Measurements from ENCODE around the gene GPS2.
A peak's percentile ranks its signal among the peaks of the same experiment; 100 is the strongest.

Gene GPS2

DNA sequence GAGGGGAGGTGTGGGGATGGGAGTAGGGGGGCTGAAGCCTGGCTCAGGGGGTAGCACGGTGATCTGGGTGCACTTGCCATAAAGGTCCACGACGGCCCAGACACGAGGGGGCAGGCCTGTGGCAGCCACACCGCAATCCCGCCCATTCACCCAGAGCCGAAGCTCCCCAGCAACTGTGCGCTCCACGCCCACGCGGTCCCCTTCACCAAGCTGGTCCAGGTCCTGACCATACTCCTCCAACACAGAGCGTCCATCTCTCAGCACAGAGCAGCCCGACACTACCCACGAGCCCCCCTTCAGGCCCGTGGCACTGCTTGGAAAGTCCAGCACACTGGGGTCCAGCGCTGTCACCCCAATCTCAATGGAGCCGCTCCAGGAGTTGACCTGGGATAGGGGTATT lies 12.3 kb upstream of the GPS2 start:
- TF ChIP-seq, protein P1, sequence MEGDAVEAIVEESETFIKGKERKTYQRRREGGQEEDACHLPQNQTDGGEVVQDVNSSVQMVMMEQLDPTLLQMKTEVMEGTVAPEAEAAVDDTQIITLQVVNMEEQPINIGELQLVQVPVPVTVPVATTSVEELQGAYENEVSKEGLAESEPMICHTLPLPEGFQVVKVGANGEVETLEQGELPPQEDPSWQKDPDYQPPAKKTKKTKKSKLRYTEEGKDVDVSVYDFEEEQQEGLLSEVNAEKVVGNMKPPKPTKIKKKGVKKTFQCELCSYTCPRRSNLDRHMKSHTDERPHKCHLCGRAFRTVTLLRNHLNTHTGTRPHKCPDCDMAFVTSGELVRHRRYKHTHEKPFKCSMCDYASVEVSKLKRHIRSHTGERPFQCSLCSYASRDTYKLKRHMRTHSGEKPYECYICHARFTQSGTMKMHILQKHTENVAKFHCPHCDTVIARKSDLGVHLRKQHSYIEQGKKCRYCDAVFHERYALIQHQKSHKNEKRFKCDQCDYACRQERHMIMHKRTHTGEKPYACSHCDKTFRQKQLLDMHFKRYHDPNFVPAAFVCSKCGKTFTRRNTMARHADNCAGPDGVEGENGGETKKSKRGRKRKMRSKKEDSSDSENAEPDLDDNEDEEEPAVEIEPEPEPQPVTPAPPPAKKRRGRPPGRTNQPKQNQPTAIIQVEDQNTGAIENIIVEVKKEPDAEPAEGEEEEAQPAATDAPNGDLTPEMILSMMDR (conservative IDR thresholded peaks at IDR 0.05; ENCODE audit: low read depth): no peak
- peak overlapping the region; percentile 25 for H3K27ac ChIP-seq
- no peak for DNase-seq (ENCODE audit: low spot score)
- ChIA-PET POLR2A (ENCODE audit: low non-redundant PET) (interaction anchor here (0.6 kb wide), 1 partner anchor 23 kb away, joined by 7 read pairs; no protein-coding TSS in a partner anchor), CTCF (no interaction called here)

DNA sequence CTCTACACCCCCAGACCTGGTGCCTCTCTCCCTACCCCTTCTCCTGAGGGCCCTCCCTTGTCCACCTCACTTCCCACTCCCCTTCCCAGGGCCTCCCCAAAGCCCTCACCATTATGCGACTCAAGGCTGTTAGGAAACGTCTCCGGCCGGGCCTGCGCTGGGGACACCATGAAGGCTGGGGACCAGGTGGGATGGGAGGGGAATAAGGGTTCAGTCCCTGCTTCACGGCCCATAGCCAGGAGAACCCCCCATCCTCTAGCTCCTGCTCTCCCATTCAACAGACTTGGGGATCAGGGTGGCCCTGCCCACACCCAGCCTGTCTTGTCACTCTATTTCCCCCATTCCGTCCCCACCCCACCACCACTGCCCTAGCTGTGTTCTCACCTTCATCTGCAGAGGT lies 11.9 kb upstream of the GPS2 start:
- H3K27ac ChIP-seq: peak overlapping the region; percentile 25
- TF ChIP-seq, protein P1 (conservative IDR thresholded peaks at IDR 0.05; ENCODE audit: low read depth): no peak
- DNase-seq (ENCODE audit: low spot score): no peak
- ChIA-PET CTCF (no interaction called here), POLR2A (ENCODE audit: low non-redundant PET) (interaction anchor here (0.6 kb wide), 1 partner anchor 24 kb away, joined by 7 read pairs; no protein-coding TSS in a partner anchor)

DNA sequence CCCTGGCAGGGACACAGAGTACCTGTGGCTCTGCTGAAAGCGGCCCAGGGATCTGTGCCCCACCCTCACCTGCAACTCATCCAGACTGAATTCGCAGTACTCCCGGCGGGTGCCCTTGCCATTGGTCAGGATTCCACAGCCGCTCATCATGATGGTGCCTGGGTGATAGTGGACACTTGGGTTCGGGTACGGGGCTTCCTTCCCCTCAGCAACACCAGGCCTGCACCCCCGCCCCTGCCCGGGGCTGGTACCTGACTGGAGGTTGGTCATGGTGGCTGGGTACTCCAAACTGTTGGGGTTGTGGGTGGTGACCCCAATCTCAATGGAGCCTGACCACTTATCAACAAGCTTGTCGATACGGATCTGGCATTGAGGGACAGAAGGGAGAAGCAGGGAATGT lies 11.0 kb upstream of the GPS2 start:
- no peak for DNase-seq (ENCODE audit: low spot score)
- POLR2A ChIA-PET (ENCODE audit: low non-redundant PET): no interaction called here
- TF ChIP-seq, protein P1 (conservative IDR thresholded peaks at IDR 0.05; ENCODE audit: low read depth): no peak
- CTCF ChIA-PET: interaction anchor here (0.5 to 0.8 kb wide), 2 partner anchors 16 to 45 kb away, joined by 3 to 4 read pairs; partner anchors contain the start of gene SLC2A4
- H3K27ac ChIP-seq: peak overlapping the region; percentile 25; the same call in 1 of the 2 replicates

DNA sequence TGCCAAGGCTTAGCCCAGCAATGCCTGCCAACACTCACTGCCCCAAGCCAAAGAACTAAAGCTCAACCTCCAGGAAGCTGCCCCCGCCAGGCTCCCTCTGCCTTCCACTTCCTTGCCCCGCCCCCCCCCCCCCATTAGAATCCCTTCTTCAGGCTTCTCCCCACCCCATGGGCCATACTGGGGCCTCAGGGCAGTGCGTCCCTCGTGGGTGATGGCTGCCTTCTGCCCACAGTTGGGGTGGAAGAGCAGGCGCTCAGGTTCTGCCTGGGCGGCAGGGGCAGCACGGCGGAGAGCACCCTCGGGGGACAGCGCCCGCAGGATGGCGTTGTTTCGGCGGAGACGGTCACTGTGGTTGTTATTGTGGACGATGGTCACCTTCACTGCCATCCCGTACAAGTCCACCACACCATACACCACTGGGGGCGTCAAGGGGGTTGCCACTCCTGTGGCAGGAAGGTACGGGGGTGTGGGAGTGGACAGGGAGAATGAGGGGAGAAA lies 9.9 kb upstream of the GPS2 start:
- POLR2A ChIA-PET (ENCODE audit: low non-redundant PET): interaction anchor here (0.6 kb wide), 1 partner anchor 78 kb away, joined by 3 read pairs; no protein-coding TSS in a partner anchor
- CTCF ChIA-PET: interaction anchor here (0.6 to 1.0 kb wide), 3 partner anchors 21 to 236 kb away, joined by 3 to 5 read pairs (median 3); no protein-coding TSS in a partner anchor
- H3K27ac ChIP-seq: peak overlapping the region; percentile 33
- no peak for DNase-seq (ENCODE audit: low spot score)
- TF ChIP-seq, protein P1 (conservative IDR thresholded peaks at IDR 0.05; ENCODE audit: low read depth): no peak

DNA sequence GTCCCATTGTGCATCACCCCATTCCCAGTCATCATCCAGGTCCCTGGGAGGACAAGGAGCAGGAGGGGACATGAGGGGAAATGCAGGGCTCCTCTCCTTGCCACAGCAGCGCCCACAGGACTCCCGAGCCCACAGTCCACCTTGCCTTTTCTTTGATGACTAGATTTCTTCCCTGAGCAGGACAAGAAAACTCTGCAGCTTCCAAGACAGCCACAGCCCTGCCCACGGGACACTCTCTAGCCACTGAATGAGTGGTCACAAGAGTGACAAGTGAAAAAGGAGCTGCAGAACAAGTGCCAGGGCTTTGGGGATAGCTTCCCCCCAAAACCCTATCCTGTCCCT lies 9.2 kb upstream of the GPS2 start:
- no peak for DNase-seq (ENCODE audit: low spot score)
- CTCF ChIA-PET: interaction anchor here (1.0 kb wide), 2 partner anchors 22 to 28 kb away, joined by 3 to 5 read pairs; no protein-coding TSS in a partner anchor
- TF ChIP-seq, protein P1 (conservative IDR thresholded peaks at IDR 0.05; ENCODE audit: low read depth): peak; percentile 51; the same call in 1 of the 2 replicates
- POLR2A ChIA-PET (ENCODE audit: low non-redundant PET): interaction anchor here (0.6 kb wide), 1 partner anchor 79 kb away, joined by 3 read pairs; no protein-coding TSS in a partner anchor
- H3K27ac ChIP-seq: peak overlapping the region; percentile 33

DNA sequence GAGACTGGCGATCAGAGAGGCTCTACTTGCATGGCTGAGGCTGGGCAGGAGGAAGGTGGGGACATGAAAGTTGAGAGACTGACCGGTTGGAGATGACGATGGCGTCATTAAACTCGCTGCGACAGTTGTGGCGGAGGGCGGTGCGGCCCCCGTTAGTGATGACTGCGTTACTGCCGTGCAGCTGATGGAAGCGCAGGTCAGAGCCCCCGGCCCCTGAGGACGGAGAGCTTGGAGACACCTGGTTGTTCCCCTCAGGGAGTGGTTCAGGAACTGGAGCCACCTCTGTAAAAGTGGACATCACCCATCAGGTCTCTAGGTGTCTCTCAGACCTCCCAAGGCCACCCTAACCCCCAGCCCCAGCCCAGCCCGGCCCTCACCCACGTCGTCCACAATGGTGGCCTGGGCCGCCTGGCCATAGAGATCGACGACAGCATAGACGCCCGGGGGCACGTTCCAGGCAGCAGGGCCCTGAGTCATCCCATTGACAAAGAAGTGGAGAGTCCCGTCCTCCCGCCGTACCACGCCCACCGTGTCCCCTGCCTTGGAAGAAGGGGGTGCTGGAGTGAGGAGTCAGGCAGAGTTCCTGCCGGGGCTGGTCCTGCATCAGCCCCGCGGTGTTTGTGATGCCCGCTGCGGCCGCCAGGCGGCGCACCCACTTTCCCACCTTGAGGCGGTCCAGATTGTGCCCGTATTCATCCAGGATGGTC lies 8.7 kb upstream of the GPS2 start:
- CTCF ChIA-PET: interaction anchor here (0.6 to 1.0 kb wide), 3 partner anchors 9 to 221 kb away, joined by 3 read pairs; partner anchors contain the start of gene GPS2
- H3K27ac ChIP-seq: peak overlapping the region; percentile 33
- POLR2A ChIA-PET (ENCODE audit: low non-redundant PET): no interaction called here
- TF ChIP-seq, protein P1 (conservative IDR thresholded peaks at IDR 0.05; ENCODE audit: low read depth): peak; percentile 85
- DNase-seq (ENCODE audit: low spot score): peak; percentile 36
